Measurements from ENCODE around the gene CLASRP.

The CLASRP gene

GRCh38 chr19:45056831-45057230, 18.0 kb downstream of the CLASRP start:
- no peak for DNase-seq
- intact Hi-C loops (cut with DNase I), result loop anchor here (5.0 kb wide), 1 partner anchor 155 kb away; no protein-coding TSS in a partner anchor

GRCh38 chr19:45057444-45057843, 18.6 kb downstream of the CLASRP start:
- no peak for DNase-seq
- intact Hi-C loops (cut with DNase I), result loop anchor here (5.0 kb wide), 1 partner anchor 155 kb away; no protein-coding TSS in a partner anchor

GRCh38 chr19:45058622-45059159, 19.8 kb downstream of the CLASRP start:
- intact Hi-C loops (cut with DNase I), result loop anchor here (1.0 to 5.0 kb wide), 2 partner anchors 41 to 156 kb away; no protein-coding TSS in a partner anchor
- DNase-seq, result no peak

- intact Hi-C loops (cut with DNase I), result loop anchor here (1.0 to 5.0 kb wide), 2 partner anchors 42 to 157 kb away; no protein-coding TSS in a partner anchor
- peak in 9 of 10 donors; percentile 59 to 96 (median 84) for DNase-seq
Measured at GRCh38 chr19:45059258-45059965, 20.6 kb downstream of the CLASRP start.

- intact Hi-C loops (cut with DNase I), result no loop called here
- no peak for DNase-seq
Measured at GRCh38 chr19:45061965-45062364, 23.1 kb downstream of the CLASRP start.

GRCh38 chr19:45063851-45064801, 25.3 kb downstream of the CLASRP start:
- intact Hi-C loops (cut with DNase I), result no loop called here
- DNase-seq, result peak in 1 of 10 donors; percentile 18

GRCh38 chr19:45066921-45067661, 28.2 kb downstream of the CLASRP start:
- no peak for DNase-seq
- intact Hi-C loops (cut with DNase I), result no loop called here

- DNase-seq, result no peak
- intact Hi-C loops (cut with DNase I), result no loop called here
Measured at GRCh38 chr19:45068041-45068440, 29.2 kb downstream of the CLASRP start.

- DNase-seq, result peak in 1 of 10 donors; percentile 61
- intact Hi-C loops (cut with DNase I), result no loop called here
Measured at GRCh38 chr19:45069056-45069455, 30.2 kb downstream of the CLASRP start.

GRCh38 chr19:45070214-45070613, 31.4 kb downstream of the CLASRP start:
- no peak for DNase-seq
- intact Hi-C loops (cut with DNase I), result no loop called here

- DNase-seq, result peak in 1 of 10 donors; percentile 76
- intact Hi-C loops (cut with DNase I), result no loop called here
Measured at GRCh38 chr19:45070861-45071544, 32.2 kb downstream of the CLASRP start.

- no peak for DNase-seq
- intact Hi-C loops (cut with DNase I), result no loop called here
Measured at GRCh38 chr19:45071545-45071938, 32.7 kb downstream of the CLASRP start.

- intact Hi-C loops (cut with DNase I), result no loop called here
- DNase-seq, result no peak
Measured at GRCh38 chr19:45071969-45072790, 33.3 kb downstream of the CLASRP start.

- no peak for DNase-seq
- intact Hi-C loops (cut with DNase I), result no loop called here
Measured at GRCh38 chr19:45074744-45075300, 36.0 kb downstream of the CLASRP start.

- DNase-seq, result peak in 2 of 10 donors; percentile 32 to 38
- intact Hi-C loops (cut with DNase I), result no loop called here
Measured at GRCh38 chr19:45075301-45076028, 36.6 kb downstream of the CLASRP start.

- peak in 3 of 10 donors; percentile 31 to 78 (median 34) for DNase-seq
- intact Hi-C loops (cut with DNase I), result no loop called here
Measured at GRCh38 chr19:45076029-45076850, 37.4 kb downstream of the CLASRP start, which contains the start of gene ZNF296. TSS of gene ZNF296 (minus strand) at chr19:45076478. CDS start at chr19:45076373, 105 bp downstream.

All from posterior cingulate gyrus (tissue), 11 donors.